BJ (cell line): ENCODE data around the gene FIP1L1. TPM values are rescaled to one million over a fixed set of nuclear protein-coding genes. Genes with fewer than 3 reads are reported as not detected.

Experiments used
- CTCF ChIA-PET: fragments of 350-600 bp; formaldehyde crosslinking; extraction: SDS; loops from one replicate; lab custom pipeline; 2021; ENCODE audit warnings: antibody characterized with exemption, inconsistent platforms; lab: Yijun Ruan, JAX
- POLR2A ChIA-PET: fragments of 300-600 bp; sonication (Branson Sonifier 250); formaldehyde crosslinking; extraction: SDS; loops from one replicate; lab custom pipeline; 2021; ENCODE audit warnings: antibody characterized with exemption; lab: Charles Lee
- DNase-seq: peaks from one replicate; pipeline ENCODE4 v3.0.0-alpha.2; 2011; ENCODE audit warnings: low read depth
- H3K27me3 ChIP-seq: 2 replicates; pipeline ENCODE4 v1.6.0; 2011; ENCODE audit warnings: low read length; ENCODE audit not compliant: control insufficient read depth, insufficient read depth
- H3K36me3 ChIP-seq: 2 replicates; pipeline ENCODE4 v1.5.1; 2011; ENCODE audit warnings: low read length; ENCODE audit not compliant: control insufficient read depth, insufficient read depth
- H3K4me3 ChIP-seq: 2 replicates; pipeline ENCODE4 v1.5.1; 2011; ENCODE audit warnings: low read depth, mild to moderate bottlenecking, control low read depth, low read length
- CTCF ChIP-seq: IDR thresholded peaks from 2 replicates; pipeline ENCODE4 v1.5.1; 2011; ENCODE audit warnings: low read depth, mild to moderate bottlenecking, control low read depth, inconsistent platforms, low read length, moderate library complexity; ENCODE audit not compliant: insufficient read depth
- polyA plus RNA-seq: library from polyadenylated mRNA; depleted of rRNA; stranded (reverse); fragments of >200 nt; gene quantifications from 2 replicates; pipeline ENCODE4 v1.2.3, GENCODE V29; 2011

FIP1L1 gene
- polyA plus RNA-seq, 1 experiment: 14.2 TPM

- TF ChIP-seq CTCF: no peak
- Histone ChIP-seq H3K27me3 (no peaks in the 10 kb centered on the region), H3K4me3 (no peak overlapping the region), H3K36me3 (no peaks in the 10 kb centered on the region)
- ChIA-PET POLR2A (no interaction called here), CTCF (no interaction called here)
- no peak for DNase-seq
These were observed 124.7 kb downstream of the FIP1L1 start for GRCh38 chr4:53502094-53502493.

- no peak overlapping the region for H3K4me3 ChIP-seq
- ChIA-PET CTCF (interaction anchor here (0.8 to 1.3 kb wide), 6 partner anchors 8 to 400 kb away, joined by 3 to 4 read pairs (median 3); no protein-coding TSS in a partner anchor), POLR2A (no interaction called here)
These were observed 128.5 kb downstream of the FIP1L1 start for GRCh38 chr4:53505947-53506346.

GRCh38 chr4:53507058-53507457, 129.6 kb downstream of the FIP1L1 start:
- H3K36me3 ChIP-seq: no peaks in the 10 kb centered on the region
- DNase-seq: no peak
- CTCF ChIA-PET: interaction anchor here (1.0 kb wide), 1 partner anchor 33 kb away, joined by 3 read pairs; no protein-coding TSS in a partner anchor
- TF ChIP-seq CTCF: no peak
- no peaks in the 10 kb centered on the region for H3K27me3 ChIP-seq
- POLR2A ChIA-PET: interaction anchor here (0.6 kb wide), 1 partner anchor 16 kb away, joined by 10 read pairs; no protein-coding TSS in a partner anchor
- H3K4me3 ChIP-seq: no peak overlapping the region

More at GRCh38 chr4:53505947-53506346, 128.5 kb downstream of the FIP1L1 start:
- no peak for DNase-seq
- Histone ChIP-seq H3K27me3 (no peaks in the 10 kb centered on the region), H3K36me3 (no peaks in the 10 kb centered on the region)
- 0 out of 2 replicates have a peak, but pooled peaks have one; percentile 25 for TF ChIP-seq CTCF

GRCh38 chr4:53507671-53508286, 130.3 kb downstream of the FIP1L1 start:
- H3K4me3 ChIP-seq: no peak overlapping the region

More at GRCh38 chr4:53507671-53508286, 130.3 kb downstream of the FIP1L1 start:
- ChIA-PET CTCF (interaction anchor here (0.7 to 1.2 kb wide), 3 partner anchors 8 to 725 kb away, joined by 3 read pairs; no protein-coding TSS in a partner anchor), POLR2A (no interaction called here)
- Histone ChIP-seq H3K27me3 (no peaks in the 10 kb centered on the region), H3K36me3 (no peaks in the 10 kb centered on the region)
- DNase-seq: no peak
- no peak for TF ChIP-seq CTCF
